Duodenal mucosa (tissue), 2 donors: ENCODE results near the gene KCNQ1.
A peak's percentile ranks its signal among the peaks of the same experiment; 100 is the strongest.

Experiments used
- H3K27ac ChIP-seq: one replicate; pipeline ENCODE4 v1.7.0; 2013; ENCODE audit warnings: low read depth, low read length
- H3K27me3 ChIP-seq, 2 donors: one replicate each; pipeline ENCODE4 v1.7.0; 2013; ENCODE audit warnings: low read length in 2 of 2, control low read depth in 1 of 2; ENCODE audit not compliant: insufficient read depth in 2 of 2, control insufficient read depth in 1 of 2
- H3K36me3 ChIP-seq, 2 donors: one replicate each; pipeline ENCODE4 v1.7.0; 2013; ENCODE audit warnings: low read length in 2 of 2, control low read depth in 1 of 2; ENCODE audit not compliant: insufficient read depth in 2 of 2, control insufficient read depth in 1 of 2
- H3K4me1 ChIP-seq, 2 donors: one replicate each; pipeline ENCODE4 v1.7.0; 2013; ENCODE audit warnings: low read length in 2 of 2, control low read depth in 1 of 2; ENCODE audit not compliant: insufficient read depth in 2 of 2, control insufficient read depth in 1 of 2
- H3K4me3 ChIP-seq, 2 donors: one replicate each; pipeline ENCODE4 v1.7.0; 2013; ENCODE audit warnings: low read length in 2 of 2, low read depth in 1 of 2
- H3K9ac ChIP-seq, 2 donors: one replicate each; pipeline ENCODE4 v1.7.0; 2013; ENCODE audit warnings: low read length in 2 of 2, low read depth in 1 of 2
- H3K9me3 ChIP-seq, 2 donors: one replicate each; pipeline ENCODE4 v1.7.0; 2013; ENCODE audit warnings: low read length in 2 of 2, control low read depth in 1 of 2; ENCODE audit not compliant: control insufficient read depth in 1 of 2

KCNQ1 gene

GRCh38 chr11:2459796-2460531 is 15.2 kb downstream of the KCNQ1 start:
- H3K4me3 ChIP-seq: peak overlapping the region in 1 of 2 donors; percentile 8
- no peaks in the 10 kb centered on the region for H3K9me3 ChIP-seq
- H3K4me1 ChIP-seq: peaks cover 61 to 65% of the 10 kb centered on the region in 2 donors
- H3K27ac ChIP-seq: peak overlapping the region; percentile 73
- no peaks in the 10 kb centered on the region for H3K36me3 ChIP-seq
- H3K27me3 ChIP-seq: no peaks in the 10 kb centered on the region
- H3K9ac ChIP-seq: peak overlapping the region; percentile 38 to 46

GRCh38 chr11:2460540-2461252 is 15.9 kb downstream of the KCNQ1 start:
- Histone ChIP-seq H3K9ac (peak overlapping the region in 1 of 2 donors; percentile 28), H3K4me1 (peaks cover 68 to 72% of the 10 kb centered on the region in 2 donors), H3K36me3 (no peaks in the 10 kb centered on the region), H3K4me3 (peak overlapping the region in 1 of 2 donors; percentile 22), H3K9me3 (no peaks in the 10 kb centered on the region), H3K27me3 (no peaks in the 10 kb centered on the region), H3K27ac (peak overlapping the region; percentile 66)

GRCh38 chr11:2461253-2461955 is 16.6 kb downstream of the KCNQ1 start:
- peaks cover 75 to 79% of the 10 kb centered on the region in 2 donors for H3K4me1 ChIP-seq
- H3K36me3 ChIP-seq: no peaks in the 10 kb centered on the region
- H3K4me3 ChIP-seq: peak overlapping the region in 1 of 2 donors; percentile 22
- H3K9ac ChIP-seq: peak overlapping the region in 1 of 2 donors; percentile 48
- no peaks in the 10 kb centered on the region for H3K27me3 ChIP-seq
- H3K27ac ChIP-seq: peak overlapping the region; percentile 66
- no peaks in the 10 kb centered on the region for H3K9me3 ChIP-seq

- peak overlapping the region; percentile 48 to 51 for H3K9ac ChIP-seq
- peaks cover 82 to 85% of the 10 kb centered on the region in 2 donors for H3K4me1 ChIP-seq
- peak overlapping the region; percentile 71 for H3K27ac ChIP-seq
- no peaks in the 10 kb centered on the region for H3K36me3 ChIP-seq
- H3K9me3 ChIP-seq: no peaks in the 10 kb centered on the region
- no peak overlapping the region for H3K4me3 ChIP-seq
- H3K27me3 ChIP-seq: no peaks in the 10 kb centered on the region
Measured at GRCh38 chr11:2461956-2462542, 17.2 kb downstream of the KCNQ1 start.

- H3K9ac ChIP-seq: peak overlapping the region in 1 of 2 donors; percentile 51
Measured at GRCh38 chr11:2462543-2462985, 17.8 kb downstream of the KCNQ1 start.

GRCh38 chr11:2462986-2463765 is 18.4 kb downstream of the KCNQ1 start:
- H3K27ac ChIP-seq: peak overlapping the region; percentile 71
- peaks cover 89 to 90% of the 10 kb centered on the region in 2 donors for H3K4me1 ChIP-seq
- H3K9ac ChIP-seq: peak overlapping the region; percentile 61 to 66
- H3K4me3 ChIP-seq: peak overlapping the region; percentile 6 to 44
- no peaks in the 10 kb centered on the region for H3K27me3 ChIP-seq
- H3K36me3 ChIP-seq: no peaks in the 10 kb centered on the region
- H3K9me3 ChIP-seq: no peaks in the 10 kb centered on the region

More at GRCh38 chr11:2462543-2462985, 17.8 kb downstream of the KCNQ1 start:
- Histone ChIP-seq H3K27ac (peak overlapping the region; percentile 71), H3K4me1 (peaks cover 87 to 88% of the 10 kb centered on the region in 2 donors), H3K9me3 (no peaks in the 10 kb centered on the region), H3K27me3 (no peaks in the 10 kb centered on the region), H3K36me3 (no peaks in the 10 kb centered on the region), H3K4me3 (peak overlapping the region; percentile 6 to 44)

GRCh38 chr11:2463766-2464277 is 19.0 kb downstream of the KCNQ1 start:
- peak overlapping the region; percentile 61 to 66 for H3K9ac ChIP-seq
- H3K36me3 ChIP-seq: no peaks in the 10 kb centered on the region
- H3K4me1 ChIP-seq: peaks cover 84 to 86% of the 10 kb centered on the region in 2 donors
- H3K4me3 ChIP-seq: no peak overlapping the region
- no peaks in the 10 kb centered on the region for H3K9me3 ChIP-seq
- peak overlapping the region; percentile 32 for H3K27ac ChIP-seq
- H3K27me3 ChIP-seq: no peaks in the 10 kb centered on the region

- peaks cover 78% of the 10 kb centered on the region in 2 donors for H3K4me1 ChIP-seq
- no peaks in the 10 kb centered on the region for H3K9me3 ChIP-seq
- no peak overlapping the region for H3K27ac ChIP-seq
- no peaks in the 10 kb centered on the region for H3K27me3 ChIP-seq
- no peak overlapping the region for H3K4me3 ChIP-seq
- H3K36me3 ChIP-seq: no peaks in the 10 kb centered on the region
- H3K9ac ChIP-seq: peak overlapping the region in 1 of 2 donors; percentile 47
Measured at GRCh38 chr11:2464451-2465165, 19.8 kb downstream of the KCNQ1 start.
